Renal cortex interstitium (tissue), 11 donors: ENCODE data around the gene GSTM3. TPM values are rescaled to one million over a fixed set of nuclear protein-coding genes. Genes with fewer than 3 reads are reported as not detected.
A peak's percentile ranks its signal among the peaks of the same experiment; 100 is the strongest.
"Not testable (repeated sequence)": the region's sequence is repeated elsewhere in the genome, so short reads cannot be mapped to it uniquely, and the experiment has no call there.

Experiments
- DNase-seq, 11 donors: peaks; one replicate each; pipeline ENCODE4 v3.0.0-alpha.2; 2013; ENCODE audit warnings: low read depth in 9 of 11, low spot score in 4 of 11; ENCODE audit errors: extremely low read depth in 1 of 11
- polyA plus RNA-seq, 3 donors: library from polyadenylated mRNA; unstranded; fragments of 120-200 nt; gene quantifications; one replicate each; pipeline ENCODE4 v1.2.1, GENCODE V29; 2013; ENCODE audit not compliant: insufficient read length in 3 of 3

Gene GSTM3
- polyA plus RNA-seq, 3 donors: 168 to 208 (median 174) TPM

DNA sequence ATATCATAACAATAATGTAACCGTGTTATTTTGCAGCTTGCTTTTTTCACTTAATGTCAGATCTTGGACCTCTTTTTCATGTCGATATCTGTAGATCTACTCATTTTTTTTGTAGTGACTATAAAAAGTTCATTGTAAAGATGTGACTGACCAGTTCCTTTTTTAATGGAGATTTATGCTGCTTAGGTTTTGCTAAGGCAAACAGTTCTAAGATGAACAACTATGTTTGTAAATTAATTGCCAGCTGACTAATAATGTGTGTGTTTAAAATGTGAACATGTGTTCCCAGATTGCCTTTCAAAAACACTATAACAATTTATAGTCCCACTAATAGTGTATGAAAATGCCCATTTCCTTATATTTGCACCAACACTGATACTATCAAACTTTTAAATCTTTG, 41.0 kb upstream of the GSTM3 start:
- no peak for DNase-seq

DNA sequence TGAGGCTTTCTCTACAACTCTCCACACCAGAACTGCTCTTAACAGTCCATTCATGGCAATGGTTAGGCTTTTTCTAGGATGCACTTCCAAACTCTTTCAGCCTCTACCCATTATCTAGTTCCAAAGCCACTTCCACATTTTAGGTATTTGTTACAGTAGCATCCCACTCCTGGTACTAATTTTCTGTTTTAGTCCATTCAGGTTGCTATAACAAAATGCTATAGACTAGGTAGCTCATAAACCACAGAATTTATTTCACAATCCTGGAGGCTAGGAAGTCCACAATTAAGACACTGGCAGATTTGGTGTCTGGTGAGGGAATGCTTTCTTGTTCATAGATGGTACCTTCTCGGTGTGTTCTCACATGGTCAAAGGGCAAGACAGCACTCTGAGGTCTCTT, 40.1 kb upstream of the GSTM3 start:
- DNase-seq: no peak

DNA sequence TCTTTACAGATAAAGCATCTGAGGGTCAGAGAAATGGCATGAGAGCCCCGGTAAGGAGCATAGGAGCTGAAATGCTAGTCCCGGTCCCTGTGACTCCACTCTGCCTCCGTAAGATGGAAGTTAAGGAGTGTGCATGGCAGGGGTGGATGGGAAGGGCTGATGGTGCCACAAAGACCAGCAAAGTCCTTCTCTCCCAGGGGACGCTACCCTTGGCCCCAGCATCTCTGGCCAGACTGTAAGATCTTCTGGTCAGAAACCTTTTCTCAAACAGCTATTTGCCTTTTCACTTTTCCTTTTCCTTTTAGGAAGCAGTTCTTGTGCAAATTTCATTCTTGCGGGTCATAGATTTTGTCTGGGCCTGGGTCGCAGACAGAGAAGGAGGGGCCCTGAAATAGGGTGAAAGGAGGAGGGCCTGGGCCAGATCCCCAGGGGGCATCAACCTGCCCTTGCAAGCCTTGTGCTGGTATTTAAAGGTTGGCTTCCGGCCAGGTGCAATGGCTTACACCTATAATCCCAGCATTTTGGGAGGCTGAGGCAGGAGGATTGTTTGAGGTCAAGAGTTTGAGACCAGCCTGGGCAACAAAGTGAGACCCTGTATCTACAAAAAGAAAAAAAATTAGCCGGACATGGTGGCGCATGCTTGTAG, 37.3 kb upstream of the GSTM3 start:
- DNase-seq: no peak

DNA sequence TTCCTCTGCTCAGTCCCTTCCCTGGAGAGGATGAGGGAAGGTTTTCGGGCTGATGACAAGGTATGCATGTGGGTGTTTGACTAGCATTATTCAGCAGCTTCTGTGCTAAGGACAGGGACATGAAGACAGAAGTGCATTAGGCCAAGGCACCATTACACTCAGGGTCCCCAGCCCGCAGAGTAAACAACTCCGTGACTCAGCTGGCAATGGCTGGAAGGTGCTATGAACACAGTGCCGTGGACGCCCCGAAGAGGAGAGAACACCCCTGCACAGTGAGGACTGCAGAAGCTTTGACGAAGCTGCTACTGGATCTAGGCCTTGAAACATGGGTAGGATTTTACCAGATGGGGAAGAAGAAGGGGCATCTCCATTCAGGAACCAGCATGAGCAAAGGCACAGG, 36.6 kb upstream of the GSTM3 start:
- DNase-seq: no peak

DNA sequence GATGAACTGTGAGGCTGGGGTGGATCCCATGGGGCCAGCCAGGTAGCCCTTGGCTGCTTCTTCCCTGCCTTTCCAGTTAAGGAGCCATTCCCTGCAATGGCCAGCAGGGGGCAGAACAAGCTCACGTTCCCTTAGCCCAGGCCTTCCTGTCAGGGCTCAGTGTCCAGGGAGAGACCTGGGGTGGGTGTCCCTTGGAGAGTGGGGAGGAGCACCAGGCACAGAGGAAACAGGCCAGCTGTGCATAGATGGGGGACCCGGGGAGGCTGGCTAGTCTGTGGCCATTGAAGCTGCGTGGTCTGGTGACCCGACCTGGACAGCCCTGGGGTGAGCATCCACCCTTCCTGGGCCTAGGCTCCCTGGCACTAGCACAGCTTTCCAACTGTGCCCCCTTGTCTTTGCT, 36.1 kb upstream of the GSTM3 start:
- DNase-seq: peak; percentile 67 to 86 (median 75)

DNA sequence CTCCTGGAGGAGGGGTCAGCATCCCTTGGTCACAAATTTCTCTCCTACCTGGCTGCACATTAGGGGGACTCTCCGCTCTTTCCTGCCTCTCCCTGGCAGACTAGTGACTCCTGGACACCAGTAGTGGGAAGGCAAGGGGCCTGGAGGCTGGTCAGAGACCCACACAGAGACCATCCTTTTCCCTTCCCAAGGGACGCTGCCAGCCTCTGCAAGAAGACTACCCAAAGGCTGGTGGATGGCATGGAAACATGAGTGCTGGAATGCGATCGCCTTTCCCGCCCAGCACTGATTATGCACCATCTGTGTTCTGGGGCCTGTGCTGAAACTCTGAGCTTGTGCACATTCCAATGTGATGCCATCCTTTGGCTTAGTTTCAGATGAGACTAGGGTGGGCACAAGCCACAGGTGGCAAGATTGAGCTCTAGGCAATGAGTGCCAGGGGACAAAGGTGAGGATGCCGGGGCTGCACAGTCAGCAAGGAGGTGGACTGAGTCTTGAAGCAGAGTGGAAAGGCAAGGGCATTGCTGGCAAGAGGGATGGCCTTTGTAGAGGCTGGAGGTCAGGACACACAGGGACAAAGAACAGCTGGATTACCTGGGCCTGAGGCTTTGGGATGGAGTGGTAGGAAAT, 35.5 kb upstream of the GSTM3 start:
- no peak for DNase-seq

DNA sequence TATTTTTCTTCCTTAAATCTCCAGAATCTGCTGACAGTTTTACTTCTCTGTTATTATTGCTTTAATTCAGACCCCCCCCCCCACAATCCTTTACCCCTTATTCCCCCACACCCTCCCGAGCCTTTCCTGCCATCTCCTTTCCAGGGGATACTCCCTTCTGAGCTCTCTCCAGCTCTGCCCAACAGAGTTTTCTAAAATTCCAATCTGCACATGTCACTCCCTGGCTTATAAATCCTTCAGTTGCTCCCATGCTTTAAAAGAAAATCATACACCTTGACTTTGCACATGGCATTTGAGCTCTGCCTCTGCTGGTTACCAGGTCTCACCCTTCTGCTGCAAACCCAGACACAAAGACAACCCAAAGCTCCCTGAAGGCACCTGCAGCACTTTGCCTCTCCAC, 34.6 kb upstream of the GSTM3 start:
- no peak for DNase-seq

DNA sequence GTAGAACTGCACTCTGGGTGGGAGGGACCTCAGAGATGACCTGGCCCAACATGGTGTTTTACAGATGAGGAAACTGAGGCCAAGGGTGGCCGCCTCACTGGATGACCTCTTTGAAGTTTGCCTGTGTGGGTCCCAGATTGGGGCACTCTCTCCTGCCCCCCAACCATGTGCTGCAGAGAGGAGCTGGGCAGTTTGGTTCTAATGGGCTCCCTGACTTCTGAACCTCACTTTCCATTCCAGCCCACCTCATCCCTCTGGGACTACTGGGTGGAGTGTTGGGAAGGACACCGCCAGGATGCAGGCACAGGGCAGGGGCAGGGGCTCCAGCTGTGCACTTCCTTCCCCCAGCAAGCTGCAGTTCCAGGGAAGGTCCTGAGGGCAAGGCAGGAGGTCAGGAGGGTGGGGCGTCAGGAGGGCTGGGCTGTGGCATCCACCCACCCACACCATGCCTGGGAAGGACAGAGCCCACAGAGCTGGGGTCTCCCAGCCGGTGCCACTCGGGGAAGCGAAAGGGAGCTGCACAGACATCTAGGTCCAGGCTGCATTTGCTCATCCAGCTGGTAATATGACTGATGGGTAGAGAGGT, 33.2 kb upstream of the GSTM3 start:
- no peak for DNase-seq

DNA sequence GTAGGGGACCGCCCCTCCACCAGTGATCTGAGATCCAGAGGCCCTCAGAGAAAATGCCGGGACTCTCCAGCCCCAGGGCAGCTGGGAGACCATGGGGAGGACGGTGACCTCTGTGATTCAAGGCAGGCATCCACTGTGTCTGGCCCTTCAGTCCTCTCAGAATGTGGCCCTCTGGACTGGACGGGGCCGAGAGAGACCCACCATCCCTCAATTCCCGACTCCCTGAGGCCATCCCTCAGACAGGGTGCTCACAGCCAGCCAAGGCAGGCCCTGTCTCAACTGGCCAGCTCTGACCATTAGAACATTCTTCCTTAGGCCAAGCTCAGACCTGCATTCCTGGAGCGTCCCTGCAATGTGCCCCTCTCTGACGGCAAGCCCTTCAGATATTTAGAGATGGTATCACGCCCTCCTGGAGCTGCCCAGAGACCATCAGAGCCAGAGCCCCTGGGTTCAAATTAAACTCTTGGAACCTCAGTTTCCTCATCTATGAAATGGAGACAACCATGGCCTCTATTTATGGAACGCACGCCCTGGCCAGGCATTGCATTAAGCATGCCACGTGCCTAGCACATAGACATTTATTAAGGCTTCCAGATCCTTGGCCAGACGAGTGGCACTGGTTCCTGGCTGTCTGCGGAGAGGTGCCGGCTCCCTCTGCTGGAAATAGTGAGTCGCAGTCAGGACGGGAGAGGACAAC, 32.5 kb upstream of the GSTM3 start:
- DNase-seq: peak in 10 of 11 donors; percentile 56 to 88 (median 71)

DNA sequence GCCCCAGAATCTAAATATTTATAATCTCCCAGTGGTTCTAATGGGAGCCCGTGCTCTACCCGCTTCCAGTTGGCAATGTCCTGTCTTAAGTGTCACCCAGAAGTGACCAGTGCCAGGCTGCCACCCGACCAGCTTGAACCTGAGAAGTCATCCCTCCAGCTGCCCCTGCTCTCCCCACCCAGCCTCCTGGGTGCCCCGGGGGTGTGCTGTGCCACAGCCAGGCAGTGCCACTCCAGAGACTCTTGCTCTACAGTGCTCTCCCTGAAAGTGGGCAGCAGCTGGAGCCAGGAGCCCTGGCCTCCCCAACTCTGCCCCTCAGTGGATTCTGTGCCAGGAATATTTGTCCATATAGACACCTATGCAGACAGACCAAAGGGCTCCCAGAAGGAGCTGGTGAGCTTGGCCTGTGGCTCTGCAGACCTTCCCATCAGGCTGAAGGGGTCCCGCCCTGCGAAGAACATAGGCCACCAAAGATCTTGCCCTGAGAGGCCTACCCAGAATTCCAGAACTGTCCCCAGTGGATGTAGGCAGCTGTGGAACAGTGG, 31.9 kb upstream of the GSTM3 start:
- DNase-seq: no peak

DNA sequence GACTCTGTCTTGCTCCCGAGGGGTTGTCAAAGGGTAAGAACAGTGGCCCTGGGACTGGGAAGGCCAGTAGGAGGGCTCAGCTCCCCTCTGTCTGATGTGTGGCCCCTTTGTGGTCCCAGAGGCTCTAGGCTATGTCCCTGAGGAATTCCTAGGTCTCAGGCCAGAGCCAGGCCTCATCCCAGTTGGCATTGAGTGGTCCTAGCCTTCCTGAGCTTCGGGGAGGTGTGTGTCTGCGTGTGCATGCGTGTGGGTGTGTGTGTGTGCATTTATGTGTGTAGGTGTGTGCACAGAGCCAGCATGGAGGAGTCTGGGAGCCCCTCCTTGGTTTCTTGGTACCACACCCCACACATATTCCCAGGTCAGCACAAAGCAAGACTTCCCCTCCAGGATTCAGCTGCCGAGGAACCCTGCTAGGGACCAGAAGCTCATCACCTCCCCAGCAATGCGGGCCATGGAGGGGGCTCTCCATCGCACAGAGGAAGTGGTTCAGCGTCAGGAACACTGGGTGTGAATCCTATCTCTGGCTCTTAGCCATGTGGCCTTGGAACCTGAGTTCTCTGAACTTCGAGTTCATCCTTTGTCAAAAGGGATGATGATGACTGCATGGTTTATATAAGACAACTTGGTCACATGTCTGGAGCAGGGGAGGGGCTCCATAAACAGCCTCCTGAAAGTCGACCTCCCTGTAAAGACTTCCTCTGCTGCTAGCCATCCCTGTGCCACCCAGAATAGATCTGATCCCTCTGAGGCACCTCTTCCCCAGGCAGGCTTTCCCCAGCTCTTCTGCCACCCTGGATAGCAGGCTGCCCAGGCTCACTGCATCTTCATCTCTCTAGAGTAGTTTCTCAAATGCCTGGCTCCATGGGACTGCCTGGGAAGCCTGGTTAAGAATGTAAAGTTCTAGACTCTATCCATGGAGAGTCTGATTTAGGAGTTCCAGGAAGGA, 31.1 kb upstream of the GSTM3 start:
- no peak for DNase-seq

DNA sequence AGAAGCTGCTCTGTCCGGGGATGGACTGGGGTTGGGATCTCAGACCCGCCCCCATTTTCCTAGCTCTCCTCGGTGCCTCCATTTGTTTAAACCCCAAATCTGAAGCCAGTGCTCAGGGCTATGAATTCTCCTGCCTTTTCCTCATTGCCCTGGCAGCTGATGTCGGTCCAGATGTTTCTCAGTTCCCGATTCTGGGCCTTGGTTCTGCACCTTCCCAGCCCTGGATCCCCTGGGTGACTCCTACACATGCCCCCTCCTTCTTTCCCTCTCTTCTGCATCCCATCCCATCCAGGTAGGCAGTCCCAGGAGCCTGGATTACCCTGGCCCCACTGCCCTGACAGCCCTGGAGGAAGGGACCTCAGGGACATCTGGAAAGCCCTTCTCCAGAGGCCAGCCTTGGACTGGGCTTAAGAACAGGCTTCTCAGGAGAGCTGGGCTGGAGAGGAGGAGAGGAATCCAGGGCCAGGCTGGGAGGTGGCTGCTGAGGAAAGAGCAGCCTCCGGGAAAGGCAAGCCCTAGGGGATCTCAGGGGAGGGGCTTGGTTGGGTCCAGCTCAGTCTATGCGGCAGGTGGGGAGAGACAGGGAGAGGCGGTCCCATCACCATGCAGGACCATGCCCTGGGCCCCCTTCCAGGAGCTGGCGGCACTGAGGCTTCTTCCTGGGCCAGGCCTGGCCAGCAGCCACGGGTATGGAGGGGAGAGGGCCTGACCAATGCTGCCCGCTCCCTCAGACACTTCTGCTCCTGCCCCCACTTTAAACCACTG, 29.7 kb upstream of the GSTM3 start:
- DNase-seq: no peak

DNA sequence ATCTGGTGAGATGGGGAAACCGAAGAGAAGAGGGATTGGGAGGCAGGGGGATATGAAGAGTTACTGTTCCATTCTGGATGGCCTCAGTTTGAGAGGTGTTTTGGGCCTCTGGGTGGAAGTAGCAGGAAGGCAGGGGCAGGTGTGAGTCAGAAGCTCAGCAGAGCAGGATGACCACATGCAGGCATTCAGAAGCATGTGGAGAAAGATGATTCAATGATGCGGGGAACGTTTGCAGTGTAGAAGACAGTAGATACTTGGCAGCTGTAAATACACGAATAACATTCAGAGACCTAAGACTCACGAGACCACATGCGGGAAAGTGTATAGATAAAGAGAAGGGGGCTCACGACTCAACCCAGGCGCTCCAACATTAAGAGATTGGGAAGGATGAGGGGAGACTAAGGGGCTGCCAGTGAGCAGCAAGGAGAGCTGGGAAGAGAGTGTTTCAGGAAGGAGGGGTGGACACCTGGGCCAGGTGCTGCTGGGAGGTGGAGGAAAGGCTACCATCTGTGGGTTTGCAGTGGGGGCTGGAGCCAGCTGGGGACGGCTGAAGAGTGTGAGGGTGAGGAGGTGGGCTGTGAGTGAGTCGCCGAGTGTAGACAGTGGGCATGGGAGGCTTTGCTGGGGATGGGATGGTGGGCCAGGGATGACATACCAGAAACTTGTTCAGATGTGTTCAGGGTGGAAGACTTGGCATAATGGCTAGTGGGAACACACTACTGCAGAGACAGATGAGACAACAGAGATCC, 28.7 kb upstream of the GSTM3 start:
- DNase-seq: no peak

DNA sequence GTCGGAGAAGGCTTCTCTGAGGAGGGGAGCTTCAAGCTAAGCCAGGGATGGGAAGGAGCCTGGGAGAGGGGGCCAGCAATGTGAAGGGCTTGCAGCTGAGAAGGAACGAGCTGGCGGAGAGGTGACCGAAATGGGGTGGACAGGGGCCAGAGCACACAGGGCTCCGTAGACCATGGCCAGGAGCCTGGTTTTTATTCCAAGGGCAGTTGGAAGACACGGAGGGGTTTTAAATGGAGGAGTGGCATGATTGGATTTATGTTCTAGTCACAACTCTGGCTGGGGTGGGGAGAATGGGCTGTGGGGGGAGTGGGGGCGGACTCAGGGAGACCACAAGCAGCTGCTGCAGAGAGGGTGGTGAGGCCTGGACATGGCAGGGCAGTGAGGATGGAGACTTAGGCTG, 28.0 kb upstream of the GSTM3 start:
- DNase-seq: no peak

DNA sequence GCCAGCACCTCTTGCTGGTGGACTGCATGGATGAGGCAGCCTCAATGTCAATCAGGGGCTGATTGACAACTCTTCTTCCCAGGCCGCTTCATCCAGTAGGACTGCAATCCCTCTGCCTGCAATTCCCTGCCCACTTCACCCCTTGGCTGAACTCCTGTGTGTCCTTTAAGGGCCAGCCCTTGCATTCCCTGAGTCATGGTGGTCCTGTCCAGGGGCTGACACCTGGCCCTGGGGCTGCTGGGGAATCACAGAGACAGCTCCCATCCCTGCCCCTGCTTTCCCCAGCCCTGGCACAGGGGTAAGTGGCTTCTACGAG, 27.5 kb upstream of the GSTM3 start:
- DNase-seq: no peak

DNA sequence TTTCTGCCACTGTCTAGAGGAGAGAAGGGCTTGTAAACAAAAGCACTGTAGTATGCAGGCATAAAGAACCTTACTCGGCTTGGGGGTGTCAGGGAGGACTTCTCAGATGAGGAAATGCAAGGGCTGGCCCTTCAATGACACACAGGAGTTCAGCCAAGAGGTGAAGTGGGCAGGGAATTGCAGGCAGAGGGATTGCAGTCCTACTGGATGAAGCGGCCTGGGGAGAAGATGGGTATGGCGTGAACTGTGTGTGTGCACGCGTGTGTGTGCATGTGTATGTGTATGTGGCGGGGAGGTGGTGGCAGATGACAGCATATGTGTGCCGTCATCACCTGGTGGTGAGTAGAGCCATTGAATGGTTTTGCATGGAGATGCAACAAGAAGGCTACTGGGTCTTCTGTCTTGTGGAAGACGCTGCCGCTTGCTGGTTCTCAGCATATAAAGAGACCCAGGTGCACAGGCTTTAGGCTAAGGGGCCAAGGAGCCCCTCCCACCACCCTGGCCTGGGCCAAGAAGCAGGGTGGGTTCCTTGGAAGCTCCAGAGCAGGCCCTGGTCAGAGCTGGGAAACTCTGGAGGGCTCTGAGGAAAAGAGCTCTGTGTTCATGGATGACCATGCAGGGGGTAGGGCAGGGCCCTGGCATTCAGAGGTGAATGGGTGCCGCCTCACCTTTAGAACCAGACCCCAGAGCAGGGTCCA, 26.9 kb upstream of the GSTM3 start:
- DNase-seq: no peak

DNA sequence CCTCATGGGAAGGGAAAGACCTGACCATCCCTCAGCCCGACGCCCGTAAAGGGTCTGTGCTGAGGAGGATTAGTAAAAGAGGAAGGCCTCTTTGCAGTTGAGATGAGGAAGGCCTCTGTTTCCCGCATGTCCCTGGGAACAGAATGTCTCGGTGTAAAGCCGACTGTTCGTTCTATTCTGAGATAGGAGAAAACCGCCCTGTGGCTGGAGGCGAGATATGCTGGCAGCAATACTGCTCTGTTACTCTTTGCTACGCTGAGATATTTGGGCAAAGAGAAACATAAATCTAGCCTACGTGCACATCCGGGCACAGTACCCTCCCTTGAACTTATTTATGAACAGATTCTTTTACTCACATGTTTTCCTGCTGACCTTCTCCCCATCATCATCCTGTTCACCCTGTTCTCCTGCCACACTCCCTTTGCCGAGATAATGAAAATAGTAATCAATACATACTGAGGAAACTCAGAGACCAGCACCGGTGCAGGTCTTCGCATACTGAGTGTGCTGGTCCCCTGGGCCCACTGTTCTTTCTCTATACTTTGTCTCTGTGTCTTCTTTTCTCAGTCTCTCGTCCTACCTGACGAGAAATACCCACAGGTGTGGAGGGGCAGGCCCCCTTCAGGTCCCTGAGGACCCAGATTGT, 26.3 kb upstream of the GSTM3 start:
- DNase-seq: not testable (repeated sequence)
